Superior temporal gyrus (tissue), 1 donor: ENCODE measurements around the gene ADAM11.
A peak's percentile ranks its signal among the peaks of the same experiment; 100 is the strongest.
"Not testable (repeated sequence)": the region's sequence is repeated elsewhere in the genome, so short reads cannot be mapped to it uniquely, and the experiment has no call there.

Source experiments
- DNase-seq: peaks from one replicate; pipeline ENCODE4 v3.0.0-alpha.2; 2016; ENCODE audit errors: extremely low spot score

Gene ADAM11

GRCh38 chr17:44795928-44796327 is 37.1 kb downstream of the ADAM11 start:
- no peak for DNase-seq

DNA sequence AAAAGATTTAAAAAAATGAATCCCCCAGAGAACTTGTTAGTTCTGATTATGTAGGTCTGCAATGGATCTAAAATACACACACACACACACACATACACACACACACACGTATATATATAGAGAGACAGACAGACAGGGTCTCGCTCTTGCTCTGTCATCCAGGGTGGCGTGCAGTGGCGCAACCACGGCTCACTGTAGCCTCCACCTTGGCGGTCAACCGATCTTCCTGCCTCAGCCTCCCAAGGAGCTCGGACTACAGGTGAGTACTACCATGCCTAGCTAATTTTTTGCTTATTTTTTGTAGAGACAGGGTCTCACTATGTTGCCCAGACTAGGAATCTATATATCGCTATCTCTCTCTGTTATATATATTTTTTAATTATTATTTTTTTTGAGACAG is 37.9 kb downstream of the ADAM11 start:
- no peak for DNase-seq

DNA sequence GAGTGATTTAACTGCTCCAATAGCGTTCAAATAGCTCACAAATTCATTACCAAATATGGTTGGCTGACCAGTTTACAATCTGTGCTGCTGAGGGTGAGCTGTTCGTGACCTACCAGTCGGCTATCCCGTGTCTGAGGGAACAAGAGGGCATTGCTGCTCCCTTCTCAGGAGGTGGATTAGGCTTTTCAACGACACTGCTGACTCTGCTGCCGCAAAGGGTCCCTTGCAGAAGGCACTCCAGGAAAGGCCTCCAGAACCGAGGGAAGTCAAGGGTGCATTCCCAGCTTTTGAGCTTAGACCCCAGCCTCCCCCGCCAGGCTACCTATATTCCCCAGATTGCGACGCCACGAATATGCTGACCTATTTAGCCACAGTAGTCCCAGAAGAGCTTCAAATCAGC is 39.0 kb downstream of the ADAM11 start:
- DNase-seq, result no peak

GRCh38 chr17:44798356-44798755 is 39.6 kb downstream of the ADAM11 start:
- DNase-seq, result no peak

GRCh38 chr17:44801880-44802279 is 43.1 kb downstream of the ADAM11 start:
- DNase-seq, result no peak

GRCh38 chr17:44804302-44805089 is 45.7 kb downstream of the ADAM11 start:
- DNase-seq, result no peak

GRCh38 chr17:44807093-44807816 is 48.5 kb downstream of the ADAM11 start:
- DNase-seq, result no peak

DNA sequence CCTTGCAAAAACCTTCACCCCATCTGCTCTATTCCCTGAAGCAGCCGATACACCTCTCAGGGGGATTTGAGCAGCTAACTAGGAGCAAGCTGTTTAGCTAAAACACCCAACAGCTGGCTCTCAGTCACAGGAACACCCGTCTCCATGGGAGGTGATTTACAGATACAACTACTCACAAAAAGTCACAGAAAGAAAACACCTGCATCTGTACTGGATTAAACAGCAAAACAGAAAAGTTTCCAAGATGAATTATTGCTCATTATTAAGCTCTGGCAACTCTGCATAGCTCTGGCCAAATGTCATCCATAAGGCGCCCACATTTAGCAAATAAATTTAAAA is 49.0 kb downstream of the ADAM11 start:
- DNase-seq, result no peak

- no peak for DNase-seq
Measured at GRCh38 chr17:44808156-44808555, 49.4 kb downstream of the ADAM11 start.

DNA sequence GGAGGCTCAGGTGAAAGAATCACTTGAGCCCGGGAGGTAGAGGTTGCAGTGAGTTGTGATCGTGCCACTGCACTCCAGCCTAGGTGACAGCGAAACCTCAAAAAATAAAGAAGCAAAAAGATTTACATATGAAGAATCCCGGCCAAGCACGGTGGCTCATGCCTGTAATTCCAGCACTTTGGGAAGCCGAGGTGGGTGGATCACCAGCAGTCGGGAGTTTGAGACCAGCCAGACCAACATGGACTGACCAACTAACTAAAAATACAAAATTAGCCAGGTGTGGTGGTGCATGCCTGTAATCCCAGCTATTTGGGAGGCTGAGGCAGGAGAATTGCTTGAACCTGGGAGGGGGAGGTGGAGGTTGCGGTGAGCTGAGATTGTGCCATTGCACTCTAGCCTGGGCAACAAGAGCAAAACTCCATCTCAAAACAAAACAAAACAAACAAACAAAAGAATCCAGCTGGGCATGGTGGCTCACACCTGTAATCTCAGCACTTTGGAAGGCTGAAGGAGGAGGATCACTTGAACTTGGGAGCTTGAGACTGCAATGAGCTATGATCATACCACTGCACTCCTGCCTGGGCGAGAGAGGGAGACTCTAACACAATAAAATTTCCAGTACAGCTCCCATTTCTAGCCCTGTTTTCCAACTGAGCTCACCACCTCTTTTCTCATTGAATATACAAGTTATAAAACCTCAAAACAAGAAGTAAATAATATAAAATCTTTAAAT is 50.0 kb downstream of the ADAM11 start:
- DNase-seq, result not testable (repeated sequence)

GRCh38 chr17:44812263-44812662 is 53.5 kb downstream of the ADAM11 start:
- no peak for DNase-seq

DNA sequence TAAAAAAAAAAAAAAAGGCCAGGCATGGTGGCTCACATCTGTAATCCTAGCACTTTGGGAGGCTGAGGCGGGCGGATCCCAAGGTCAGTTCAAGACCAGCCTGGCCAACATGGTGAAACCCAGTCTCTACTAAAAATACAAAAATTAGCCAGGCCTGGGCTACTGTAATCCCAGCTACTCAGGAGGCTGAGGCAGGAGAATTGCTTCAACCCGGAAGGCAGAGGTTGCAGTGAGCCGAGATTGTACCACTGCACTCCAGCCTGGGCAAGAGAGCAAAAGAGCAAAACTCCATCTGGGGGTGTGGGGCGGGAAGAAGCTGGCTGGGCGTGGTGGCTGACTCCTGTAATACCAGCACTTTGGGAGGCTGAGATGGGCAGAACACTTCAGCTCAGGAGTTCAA is 59.7 kb downstream of the ADAM11 start:
- not testable (repeated sequence) for DNase-seq

GRCh38 chr17:44820631-44821212 is 61.9 kb downstream of the ADAM11 start:
- no peak for DNase-seq

- not testable (repeated sequence) for DNase-seq
Measured at GRCh38 chr17:44825236-44825635, 66.4 kb downstream of the ADAM11 start.

- DNase-seq, result no peak
Measured at GRCh38 chr17:44826123-44826790, 67.5 kb downstream of the ADAM11 start.

DNA sequence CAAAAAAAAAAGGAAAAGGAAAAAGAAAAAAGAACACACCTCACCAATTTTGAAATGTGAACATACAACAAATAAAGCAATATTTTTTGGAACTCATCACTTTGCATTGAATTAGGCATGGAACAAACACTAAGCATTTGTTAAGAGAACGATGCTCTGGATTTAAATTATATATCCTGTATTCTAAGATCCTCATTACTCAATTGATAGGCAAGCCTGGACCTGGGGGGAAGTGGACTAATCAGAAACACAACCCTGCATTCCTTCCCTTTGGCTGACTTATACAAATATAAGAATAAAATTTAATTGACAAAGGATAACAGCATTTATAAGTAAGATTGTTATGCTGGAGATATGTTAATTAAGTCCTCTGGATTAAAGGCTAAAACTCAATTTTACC is 69.1 kb downstream of the ADAM11 start:
- no peak for DNase-seq

DNA sequence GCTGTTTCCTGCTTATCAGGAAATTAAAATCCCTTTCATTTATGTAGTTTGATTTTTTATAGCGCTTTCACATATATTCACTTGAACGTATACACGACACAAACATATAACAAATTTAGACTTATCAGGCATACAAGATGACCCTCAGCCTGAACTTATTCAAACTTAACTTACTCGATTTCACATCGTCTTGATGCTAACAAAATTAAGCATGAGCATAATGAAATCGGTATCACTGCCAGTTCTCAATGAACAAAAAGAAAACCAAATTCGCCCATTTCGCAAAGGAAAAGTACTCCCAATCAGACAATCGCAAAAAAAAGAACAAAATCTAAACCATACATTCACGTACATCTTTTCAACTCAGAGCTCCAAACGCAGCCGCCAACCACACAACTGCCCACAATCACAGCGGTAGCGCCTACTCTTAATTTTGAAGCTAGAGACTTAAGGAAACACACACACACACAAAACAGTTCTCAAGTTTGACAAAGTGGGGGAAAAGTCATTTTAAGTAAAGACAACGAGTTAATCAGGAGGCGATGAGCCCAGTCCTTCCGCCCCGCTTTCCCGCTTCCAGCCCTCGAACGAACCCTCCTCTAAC is 70.2 kb downstream of the ADAM11 start:
- peak; percentile 26 for DNase-seq

GRCh38 chr17:44829523-44830358 is 71.0 kb downstream of the ADAM11 start, which contains the start of gene GJC1:
TSS of gene GJC1 (minus strand) at chr17:44830287. CDS start at chr17:44805817, 24,470 bp downstream.
- no peak for DNase-seq

- no peak for DNase-seq
Measured at GRCh38 chr17:44830359-44831288, 71.8 kb downstream of the ADAM11 start.
